CD4-positive, alpha-beta T cell (primary cell): ENCODE results near the gene CEP170. TPM values are rescaled to one million over a fixed set of nuclear protein-coding genes. Genes with fewer than 3 reads are reported as not detected.

Source experiments
- ATAC-seq: fragments of 200-7000 bp; cut with Tn5 transposase; one replicate; pipeline ENCODE4 v1.10.0; 2022; ENCODE audit warnings: mild to moderate bottlenecking; ENCODE audit not compliant: poor library complexity
- CTCF ChIA-PET: fragments of 350-600 bp; sonication (Branson Sonifier 250); formaldehyde crosslinking; loops from one replicate; lab custom pipeline; 2021; ENCODE audit warnings: antibody characterized with exemption, inconsistent platforms; lab: Charles Lee
- POLR2A ChIA-PET: fragments of 350-600 bp; sonication (Branson Sonifier 250); formaldehyde crosslinking; loops from one replicate; lab custom pipeline; 2021; ENCODE audit warnings: antibody characterized with exemption, inconsistent platforms; lab: Charles Lee
- DNase-seq, 14 experiments: peaks; one replicate each; pipeline ENCODE4 v3.0.0-alpha.2; 2013 to 2020; ENCODE audit warnings: mixed read lengths in 2 of 14
- H3K27ac ChIP-seq, 2 donors: one replicate each; pipeline versions ENCODE4 v1.5.1 to v1.7.0; 2013; ENCODE audit warnings: low read length in 2 of 2, low read depth in 1 of 2, mild to moderate bottlenecking in 1 of 2
- H3K27me3 ChIP-seq, 2 experiments: 1 replicate in 1 of 2; 2 replicates in 1 of 2; pipeline versions ENCODE4 v1.6.1 to v1.7.0; 2013; ENCODE audit warnings: low read length in 2 of 2, control low read depth in 1 of 2, mild to moderate bottlenecking in 1 of 2, moderate library complexity in 1 of 2; ENCODE audit not compliant: insufficient read depth in 2 of 2, control insufficient read depth in 1 of 2
- H3K36me3 ChIP-seq: one replicate; pipeline ENCODE4 v1.6.1; 2013; ENCODE audit warnings: low read length, control low read depth; ENCODE audit not compliant: insufficient read depth
- H3K4me1 ChIP-seq: one replicate; pipeline ENCODE4 v1.6.1; 2013; ENCODE audit warnings: low read length, control low read depth; ENCODE audit not compliant: insufficient read depth
- H3K4me3 ChIP-seq: one replicate; pipeline ENCODE4 v1.5.1; 2013; ENCODE audit warnings: mild to moderate bottlenecking, low read length, moderate library complexity
- H3K9me3 ChIP-seq, 2 experiments: 1 replicate in 1 of 2; 2 replicates in 1 of 2; pipeline versions ENCODE4 v1.6.1 to v1.7.0; 2013; ENCODE audit warnings: low read length in 2 of 2, mild to moderate bottlenecking in 2 of 2, control low read depth in 1 of 2, moderate library complexity in 1 of 2; ENCODE audit not compliant: control insufficient read depth in 1 of 2, insufficient read depth in 1 of 2
- H3K27ac Mint-ChIP-seq: one replicate; pipeline ENCODE4 v1.8.0; 2020; ENCODE audit warnings: mixed read lengths
- H3K27me3 Mint-ChIP-seq: one replicate; pipeline ENCODE4 v1.8.0; 2021; ENCODE audit warnings: mixed read lengths
- H3K36me3 Mint-ChIP-seq: one replicate; pipeline ENCODE4 v1.8.0; 2021; ENCODE audit warnings: low read depth, mixed read lengths
- H3K4me1 Mint-ChIP-seq: one replicate; pipeline ENCODE4 v1.8.0; 2021; ENCODE audit warnings: low read depth, mixed read lengths
- H3K4me3 Mint-ChIP-seq: one replicate; pipeline ENCODE4 v1.8.0; 2020; ENCODE audit warnings: mild to moderate bottlenecking, mixed read lengths
- H3K9me3 Mint-ChIP-seq: one replicate; pipeline ENCODE4 v1.8.0; 2020; ENCODE audit warnings: mixed read lengths
- CTCF ChIP-seq: fragments of 200-600 bp; IDR thresholded peaks from one replicate; pipeline ENCODE4 v1.8.0; 2022; ENCODE audit warnings: antibody characterized with exemption, mild to moderate bottlenecking
- intact Hi-C, 2 experiments: fragments of 100-400 bp; cut with DNase I in 1 of 2; cut with micrococcal nuclease in 1 of 2; formaldehyde crosslinking; loops; one replicate each; pipeline versions ENCODE4 v1.15.1 to v1.9.0; 2023 to 2025; cut with DNase I, micrococcal nuclease
- total RNA-seq, 174 experiments: library from RNA in 2 of 174; stranded (reverse) in 2 of 174; gene quantifications; one replicate each; pipeline ENCODE4 v1.2.3 and lab custom pipeline; 2021 to 2026

CEP170 gene
- total RNA-seq, 2 experiments from 2014 or later: 34.7 to 38.2 TPM

- H3K4me1 Mint-ChIP-seq: peaks cover 29% of the 10 kb centered on the region
- TF ChIP-seq CTCF: no peak
Observed at GRCh38 chr1:243227622-243228021, 27.5 kb downstream of the CEP170 start.

GRCh38 chr1:243218059-243218458 lies 37.0 kb downstream of the CEP170 start:
- Mint-ChIP-seq H3K4me1 (peaks cover 5% of the 10 kb centered on the region), H3K36me3 (peaks cover 82% of the 10 kb centered on the region), H3K9me3 (no peaks in the 10 kb centered on the region), H3K4me3 (no peak overlapping the region), H3K27ac (no peak overlapping the region), H3K27me3 (no peaks in the 10 kb centered on the region)
- CTCF ChIA-PET: no interaction called here
- no peak for TF ChIP-seq CTCF
- POLR2A ChIA-PET: no interaction called here
- DNase-seq: no peak
- Histone ChIP-seq H3K27ac (no peak overlapping the region), H3K4me1 (no peaks in the 10 kb centered on the region), H3K9me3 (peaks cover 0 to 5% of the 10 kb centered on the region in 2 experiments), H3K36me3 (peaks cover 34% of the 10 kb centered on the region), H3K27me3 (no peaks in the 10 kb centered on the region), H3K4me3 (no peak overlapping the region)
- intact Hi-C loops: loop anchor here in 1 of 2 experiments (5.0 kb wide), 1 partner anchor 34 kb away; no protein-coding TSS in a partner anchor
- no peak for ATAC-seq

More at GRCh38 chr1:243227622-243228021, 27.5 kb downstream of the CEP170 start:
- H3K9me3 ChIP-seq: peaks cover 8 to 23% of the 10 kb centered on the region in 2 experiments
- Mint-ChIP-seq H3K36me3 (peaks cover 70% of the 10 kb centered on the region), H3K9me3 (peaks cover 9% of the 10 kb centered on the region), H3K27me3 (no peaks in the 10 kb centered on the region), H3K4me3 (no peak overlapping the region), H3K27ac (no peak overlapping the region)
- CTCF ChIA-PET: no interaction called here
- intact Hi-C loops: no loop called here
- H3K4me1 ChIP-seq: no peaks in the 10 kb centered on the region
- no peak for DNase-seq
- H3K27ac ChIP-seq: no peak overlapping the region
- POLR2A ChIA-PET: interaction anchor here (0.7 to 1.2 kb wide), 2 partner anchors 28 to 82 kb away, joined by 3 read pairs; partner anchors contain the start of genes CEP170 and SDCCAG8
- H3K36me3 ChIP-seq: peaks cover 10% of the 10 kb centered on the region
- H3K27me3 ChIP-seq: no peaks in the 10 kb centered on the region
- ATAC-seq: no peak
- no peak overlapping the region for H3K4me3 ChIP-seq

GRCh38 chr1:243217349-243217748 lies 37.7 kb downstream of the CEP170 start:
- no peaks in the 10 kb centered on the region for H3K4me1 ChIP-seq
- intact Hi-C loops: loop anchor here in 1 of 2 experiments (5.0 kb wide), 1 partner anchor 35 kb away; no protein-coding TSS in a partner anchor
- peaks cover 0 to 5% of the 10 kb centered on the region in 2 experiments for H3K9me3 ChIP-seq
- ChIA-PET POLR2A (no interaction called here), CTCF (no interaction called here)
- no peak for TF ChIP-seq CTCF
- no peak overlapping the region for H3K4me3 Mint-ChIP-seq
- no peak overlapping the region for H3K4me3 ChIP-seq
- H3K4me1 Mint-ChIP-seq: peaks cover 4% of the 10 kb centered on the region
- DNase-seq: no peak
- no peaks in the 10 kb centered on the region for H3K27me3 Mint-ChIP-seq
- H3K9me3 Mint-ChIP-seq: no peaks in the 10 kb centered on the region
- no peak overlapping the region for H3K27ac ChIP-seq
- H3K27me3 ChIP-seq: no peaks in the 10 kb centered on the region
- H3K36me3 ChIP-seq: peaks cover 34% of the 10 kb centered on the region
- no peak for ATAC-seq
- no peak overlapping the region for H3K27ac Mint-ChIP-seq
- H3K36me3 Mint-ChIP-seq: peaks cover 81% of the 10 kb centered on the region
